Gastrocnemius medialis (tissue), 4 donors: ENCODE results near the gene STRA6. TPM values are rescaled to one million over a fixed set of nuclear protein-coding genes. Genes with fewer than 3 reads are reported as not detected.

ENCODE experiments used
- ATAC-seq, 2 donors: fragments of 150-250 bp; one replicate each; pipeline ENCODE4 v1.9.1; 2016
- DNase-seq, 2 donors: peaks; one replicate each; pipeline ENCODE4 v3.0.0-alpha.2; 2019
- H3K27ac ChIP-seq, 4 donors: fragments of 200-600 bp; sonication (generic); 1 replicate in 1 of 4; 2 replicates in 3 of 4; pipeline ENCODE4 v1.5.1; 2016 to 2018; ENCODE audit warnings: mild to moderate bottlenecking in 2 of 4, moderate library complexity in 1 of 4
- H3K27me3 ChIP-seq, 3 donors: fragments of 200-600 bp; sonication (generic) in 2 of 3; 1 replicate in 1 of 3; 2 replicates in 2 of 3; pipeline versions ENCODE4 v1.5.1 to v1.6.0; 2016 to 2019; ENCODE audit warnings: mild to moderate bottlenecking in 1 of 3, moderate library complexity in 1 of 3
- H3K36me3 ChIP-seq, 2 donors: fragments of 200-600 bp; sonication (generic) in 1 of 2; one replicate each; pipeline ENCODE4 v1.5.1; 2017 to 2018
- H3K4me1 ChIP-seq, 2 donors: fragments of 200-600 bp; sonication (generic) in 1 of 2; one replicate each; pipeline ENCODE4 v1.5.1; 2016 to 2017; ENCODE audit warnings: mild to moderate bottlenecking in 2 of 2
- H3K4me3 ChIP-seq, 4 donors: fragments of 200-600 bp; sonication (generic) in 3 of 4; 1 replicate in 1 of 4; 2 replicates in 3 of 4; pipeline ENCODE4 v1.5.1; 2016 to 2019; ENCODE audit warnings: mild to moderate bottlenecking in 2 of 4
- H3K9me3 ChIP-seq, 3 donors: fragments of 200-600 bp; sonication (generic) in 2 of 3; 1 replicate in 1 of 3; 2 replicates in 2 of 3; pipeline ENCODE4 v1.5.1; 2016 to 2019
- CTCF ChIP-seq, 5 experiments: fragments of 450-650 bp in 3 of 5; fragments of 200-600 bp in 2 of 5; sonication (generic) in 2 of 5; IDR thresholded peaks in 4 of 5; conservative IDR thresholded peaks in 1 of 5; 1 replicate in 4 of 5; 2 replicates in 1 of 5; pipeline ENCODE4 v1.5.1; 2016 to 2019; ENCODE audit warnings: antibody characterized with exemption in 5 of 5, mild to moderate bottlenecking in 3 of 5, moderate library complexity in 3 of 5
- POLR2A ChIP-seq, 2 donors: fragments of 450-650 bp; IDR thresholded peaks; one replicate each; pipeline ENCODE4 v1.6.1; 2017; ENCODE audit warnings: antibody characterized with exemption in 2 of 2, mild to moderate bottlenecking in 2 of 2, moderate library complexity in 2 of 2
- in situ Hi-C, 4 donors: fragments of 200-750 bp; cut with MboI; loops; one replicate each; pipeline versions ENCODE4 v1.15.0 to v1.8.0; 2017; ENCODE audit warnings: low sequenced_read_pairs in 4 of 4
- intact Hi-C: fragments of 100-400 bp; cut with DNase I; formaldehyde crosslinking; loops from one replicate; pipeline ENCODE4 v1.15.1; 2023; ENCODE audit warnings: low total_unique reads
- total RNA-seq, 4 donors: library from RNA; depleted of rRNA; stranded (reverse); fragments of >200 nt; gene quantifications; one replicate each; pipeline versions ENCODE4 v1.1.0 to v1.2.3, GENCODE V29; 2016

Gene STRA6
- total RNA-seq, 4 donors from 2014 or later: not detected

DNA sequence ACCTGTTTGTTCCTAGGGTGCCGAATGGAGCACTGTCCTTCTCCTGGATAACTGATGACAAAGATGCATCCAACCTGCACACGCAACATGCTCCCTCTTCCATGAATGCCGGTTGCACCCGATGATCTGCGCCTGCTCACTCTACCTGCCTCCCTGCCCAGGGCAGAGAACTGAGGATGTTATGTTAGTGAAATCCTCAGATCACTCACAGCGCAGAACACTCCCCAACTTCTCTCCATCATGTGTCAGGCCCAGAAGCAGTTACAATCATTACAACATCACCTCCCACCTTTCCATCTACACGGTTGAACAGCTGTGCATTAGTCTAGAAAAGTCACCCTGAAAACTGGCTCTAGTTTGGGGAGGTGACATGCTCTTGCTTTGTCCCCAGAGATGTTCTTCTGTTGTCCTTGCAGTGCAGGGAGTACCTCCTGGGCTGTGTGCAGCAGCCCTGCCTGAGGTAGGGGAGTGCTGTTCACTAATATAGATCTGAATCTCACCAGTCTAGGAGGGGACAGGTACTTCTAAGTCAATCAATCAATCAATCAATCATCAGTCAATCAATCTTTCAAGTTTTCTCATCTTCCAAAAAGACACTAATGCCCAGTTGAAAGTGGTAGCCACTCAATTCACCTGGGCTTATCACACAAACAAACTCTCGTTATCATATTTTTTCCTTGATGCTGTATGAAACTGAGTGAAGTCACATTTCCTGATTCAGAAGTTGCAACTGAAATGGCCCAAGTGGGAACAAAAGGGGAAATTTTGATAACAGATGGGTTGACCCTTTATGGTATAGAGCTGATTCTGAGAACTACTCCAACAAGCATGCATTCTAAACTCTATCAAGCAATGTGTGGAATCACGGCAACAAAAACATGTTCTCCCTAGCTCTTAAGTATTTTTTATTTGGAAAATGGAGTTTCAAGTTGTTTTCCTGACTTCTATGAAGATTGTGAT, 44.4 kb downstream of the STRA6 start:
- Histone ChIP-seq H3K4me3 (no peak overlapping the region), H3K27me3 (no peaks in the 10 kb centered on the region), H3K9me3 (no peaks in the 10 kb centered on the region), H3K36me3 (no peaks in the 10 kb centered on the region), H3K4me1 (peaks cover 8 to 13% of the 10 kb centered on the region in 2 donors), H3K27ac (no peak overlapping the region)
- intact Hi-C loops (loop anchor here (5.0 kb wide), 1 partner anchor 94 kb away; no protein-coding TSS in a partner anchor), in situ Hi-C loops (no loop called here)
- no peak for ATAC-seq
- DNase-seq: no peak
- TF ChIP-seq CTCF (IDR thresholded peaks at IDR 0.05 in 4 of 5, conservative IDR thresholded peaks at IDR 0.05 in 1 of 5): no peak
- TF ChIP-seq POLR2A (IDR thresholded peaks at IDR 0.05): no peak

- Histone ChIP-seq H3K36me3 (no peaks in the 10 kb centered on the region), H3K4me3 (no peak overlapping the region), H3K27me3 (no peaks in the 10 kb centered on the region), H3K9me3 (no peaks in the 10 kb centered on the region), H3K4me1 (peaks cover 8 to 13% of the 10 kb centered on the region in 2 donors), H3K27ac (peak overlapping the region in 2 of 4 donors; percentile 33 to 34)
- TF ChIP-seq CTCF (IDR thresholded peaks at IDR 0.05 in 4 of 5, conservative IDR thresholded peaks at IDR 0.05 in 1 of 5) (no peak), POLR2A (IDR thresholded peaks at IDR 0.05) (no peak)
- ATAC-seq (peak; percentile 84 to 88), DNase-seq (peak in 1 of 2 donors; percentile 38)
- intact Hi-C loops (loop anchor here (5.0 kb wide), 1 partner anchor 95 kb away; no protein-coding TSS in a partner anchor), in situ Hi-C loops (no loop called here)
Observed at GRCh38 chr15:74156678-74157411, 45.7 kb downstream of the STRA6 start.

GRCh38 chr15:74155766-74156417, 46.7 kb downstream of the STRA6 start:
- no peaks in the 10 kb centered on the region for H3K36me3 ChIP-seq
- DNase-seq (no peak), ATAC-seq (no peak)
- H3K27me3 ChIP-seq: peaks cover 0 to 4% (median 0%) of the 10 kb centered on the region in 3 donors
- peaks cover 8 to 13% of the 10 kb centered on the region in 2 donors for H3K4me1 ChIP-seq
- TF ChIP-seq CTCF (IDR thresholded peaks at IDR 0.05 in 4 of 5, conservative IDR thresholded peaks at IDR 0.05 in 1 of 5) (no peak), POLR2A (IDR thresholded peaks at IDR 0.05) (no peak)
- no peak overlapping the region for H3K27ac ChIP-seq
- intact Hi-C loops: loop anchor here (5.0 kb wide), 1 partner anchor 96 kb away; no protein-coding TSS in a partner anchor
- H3K9me3 ChIP-seq: no peaks in the 10 kb centered on the region
- in situ Hi-C loops: no loop called here
- H3K4me3 ChIP-seq: no peak overlapping the region

DNA sequence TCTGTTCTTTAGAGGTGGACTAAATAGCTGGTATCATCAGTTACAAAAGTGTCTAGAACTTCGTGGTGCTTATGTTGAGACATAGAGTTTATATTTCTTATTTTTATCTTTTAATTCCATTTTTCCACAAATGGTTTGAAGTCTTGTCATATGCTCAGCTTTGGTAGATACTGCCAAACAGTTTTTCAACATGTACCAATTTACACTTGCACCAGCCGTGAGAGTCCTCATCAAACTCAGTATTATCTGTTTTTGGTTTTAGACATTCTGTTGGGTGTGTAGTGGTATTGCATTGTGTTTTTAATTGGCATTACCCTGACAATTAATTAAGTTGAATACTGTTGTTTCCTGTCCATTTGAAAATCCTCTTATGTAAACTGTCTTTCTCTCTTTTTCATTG, 55.5 kb downstream of the STRA6 start:
- intact Hi-C loops (loop anchor here (10.0 kb wide), 1 partner anchor 1688 kb away; no protein-coding TSS in a partner anchor), in situ Hi-C loops (no loop called here)
- Histone ChIP-seq H3K4me1 (no peaks in the 10 kb centered on the region), H3K27me3 (peaks cover 0 to 16% (median 10%) of the 10 kb centered on the region in 3 donors), H3K27ac (no peak overlapping the region), H3K4me3 (no peak overlapping the region), H3K36me3 (no peaks in the 10 kb centered on the region), H3K9me3 (no peaks in the 10 kb centered on the region)
- ATAC-seq (no peak), DNase-seq (no peak)
- TF ChIP-seq CTCF (IDR thresholded peaks at IDR 0.05 in 4 of 5, conservative IDR thresholded peaks at IDR 0.05 in 1 of 5) (no peak), POLR2A (IDR thresholded peaks at IDR 0.05) (no peak)
